ENCODE data around the gene TM2D1. TPM values are rescaled to one million over a fixed set of nuclear protein-coding genes. Genes with fewer than 3 reads are reported as not detected.

The TM2D1 gene
- polyA plus RNA-seq, 2 of the 4 experiments (the other 2 are of a cell fraction), result 32.4 to 54.2 TPM

DNA sequence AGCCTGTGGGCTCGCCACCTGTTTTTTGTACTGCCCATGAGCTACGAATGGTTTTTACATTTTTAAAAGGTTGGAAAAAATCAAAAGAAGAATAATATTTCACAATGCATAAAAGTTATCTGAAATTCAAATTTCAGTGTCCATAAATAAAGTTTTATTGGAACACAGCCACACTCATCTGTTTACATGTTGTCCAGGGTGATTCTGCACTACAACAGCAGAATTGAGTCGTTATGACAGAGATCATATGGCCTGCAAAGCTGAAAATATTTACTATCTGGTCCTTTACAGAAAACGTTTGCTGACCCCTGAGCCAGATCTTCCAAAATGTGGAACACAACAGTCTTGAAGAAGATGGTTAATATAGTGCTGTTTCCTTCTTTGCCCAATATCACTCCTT lies 89.4 kb downstream of the TM2D1 start:
- Histone ChIP-seq H3K27ac (no peak overlapping the region), H3K9me3 (no peaks in the 10 kb centered on the region), H3K4me3 (no peak overlapping the region), H3K4me2 (no peak overlapping the region), H3K4me1 (no peaks in the 10 kb centered on the region)
- TF ChIP-seq CHD4 (IDR thresholded peaks at IDR 0.05; ENCODE audit: borderline replicate concordance), result no peak
- no peak for TF ChIP-seq JUNB (IDR thresholded peaks at IDR 0.05)
- TF ChIP-seq ZSCAN20 (CRISPR knock-in tag; IDR thresholded peaks at IDR 0.05), result no peak
- TF ChIP-seq MAZ (IDR thresholded peaks at IDR 0.05; ENCODE audit: borderline replicate concordance, low read depth, low read length), result no peak
- no peak for TF ChIP-seq HDAC2 (IDR thresholded peaks at IDR 0.05)
- no peak for TF ChIP-seq GATA3 (IDR thresholded peaks at IDR 0.05; ENCODE audit: borderline replicate concordance)
- TF ChIP-seq ESRRA (IDR thresholded peaks at IDR 0.05; ENCODE audit: borderline replicate concordance, low read length), result no peak
- TF ChIP-seq NR3C1 (IDR thresholded peaks at IDR 0.05), result no peak
- TF ChIP-seq, protein P1, sequence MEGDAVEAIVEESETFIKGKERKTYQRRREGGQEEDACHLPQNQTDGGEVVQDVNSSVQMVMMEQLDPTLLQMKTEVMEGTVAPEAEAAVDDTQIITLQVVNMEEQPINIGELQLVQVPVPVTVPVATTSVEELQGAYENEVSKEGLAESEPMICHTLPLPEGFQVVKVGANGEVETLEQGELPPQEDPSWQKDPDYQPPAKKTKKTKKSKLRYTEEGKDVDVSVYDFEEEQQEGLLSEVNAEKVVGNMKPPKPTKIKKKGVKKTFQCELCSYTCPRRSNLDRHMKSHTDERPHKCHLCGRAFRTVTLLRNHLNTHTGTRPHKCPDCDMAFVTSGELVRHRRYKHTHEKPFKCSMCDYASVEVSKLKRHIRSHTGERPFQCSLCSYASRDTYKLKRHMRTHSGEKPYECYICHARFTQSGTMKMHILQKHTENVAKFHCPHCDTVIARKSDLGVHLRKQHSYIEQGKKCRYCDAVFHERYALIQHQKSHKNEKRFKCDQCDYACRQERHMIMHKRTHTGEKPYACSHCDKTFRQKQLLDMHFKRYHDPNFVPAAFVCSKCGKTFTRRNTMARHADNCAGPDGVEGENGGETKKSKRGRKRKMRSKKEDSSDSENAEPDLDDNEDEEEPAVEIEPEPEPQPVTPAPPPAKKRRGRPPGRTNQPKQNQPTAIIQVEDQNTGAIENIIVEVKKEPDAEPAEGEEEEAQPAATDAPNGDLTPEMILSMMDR (IDR thresholded peaks at IDR 0.05), result no peak
- TF ChIP-seq, protein P2, sequence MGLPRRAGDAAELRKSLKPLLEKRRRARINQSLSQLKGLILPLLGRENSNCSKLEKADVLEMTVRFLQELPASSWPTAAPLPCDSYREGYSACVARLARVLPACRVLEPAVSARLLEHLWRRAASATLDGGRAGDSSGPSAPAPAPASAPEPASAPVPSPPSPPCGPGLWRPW (IDR thresholded peaks at IDR 0.05), result no peak
- no peak for TF ChIP-seq KDM1A (IDR thresholded peaks at IDR 0.05; ENCODE audit: low read depth)
- TF ChIP-seq EHMT2 (IDR thresholded peaks at IDR 0.05; ENCODE audit: low read depth), result no peak
- no peak for TF ChIP-seq EP300 (IDR thresholded peaks at IDR 0.05)
- TF ChIP-seq, protein P3, sequence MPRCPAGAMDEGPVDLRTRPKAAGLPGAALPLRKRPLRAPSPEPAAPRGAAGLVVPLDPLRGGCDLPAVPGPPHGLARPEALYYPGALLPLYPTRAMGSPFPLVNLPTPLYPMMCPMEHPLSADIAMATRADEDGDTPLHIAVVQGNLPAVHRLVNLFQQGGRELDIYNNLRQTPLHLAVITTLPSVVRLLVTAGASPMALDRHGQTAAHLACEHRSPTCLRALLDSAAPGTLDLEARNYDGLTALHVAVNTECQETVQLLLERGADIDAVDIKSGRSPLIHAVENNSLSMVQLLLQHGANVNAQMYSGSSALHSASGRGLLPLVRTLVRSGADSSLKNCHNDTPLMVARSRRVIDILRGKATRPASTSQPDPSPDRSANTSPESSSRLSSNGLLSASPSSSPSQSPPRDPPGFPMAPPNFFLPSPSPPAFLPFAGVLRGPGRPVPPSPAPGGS (IDR thresholded peaks at IDR 0.05), result no peak
- no peak for TF ChIP-seq ZNF302 (CRISPR knock-in tag; IDR thresholded peaks at IDR 0.05)
- no peak for TF ChIP-seq RNF2 (IDR thresholded peaks at IDR 0.05; ENCODE audit: borderline replicate concordance, low read depth)
- TF ChIP-seq JUN (IDR thresholded peaks at IDR 0.05), result no peak
- ChIA-PET CTCF (no interaction called here), POLR2A (no interaction called here)
- FAIRE-seq (no peak), DNase-seq (ENCODE audit: low read depth in 1 of 2, low spot score in 1 of 2) (no peak), ATAC-seq (no peak)
- WGBS (ENCODE audit: missing lambda C conversion rate), result 55% methylated on average over 4 of the region's 4 CpGs

DNA sequence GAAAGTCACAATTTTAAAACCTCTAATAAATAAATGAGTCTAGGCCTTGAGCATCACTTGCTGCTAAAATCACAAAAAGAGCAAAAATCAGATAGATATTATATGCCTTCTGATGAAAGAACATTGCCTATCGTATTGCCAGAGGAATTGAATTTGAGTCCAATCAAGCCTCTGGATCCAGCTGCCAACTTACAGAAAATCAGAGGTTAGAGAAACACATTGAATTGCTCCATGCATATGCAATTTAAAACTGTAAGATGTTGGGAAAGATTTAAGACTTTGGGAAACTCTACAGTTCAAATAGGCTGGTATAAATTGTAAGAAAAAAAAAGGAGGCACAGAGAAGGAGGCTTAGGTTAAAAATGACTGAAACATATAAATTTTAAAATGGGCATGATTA lies 93.5 kb downstream of the TM2D1 start:
- DNase-seq (ENCODE audit: low read depth in 1 of 2, low spot score in 1 of 2) (no peak), ATAC-seq (no peak), FAIRE-seq (no peak)
- CTCF ChIA-PET, result interaction anchor here (1.2 kb wide), 1 partner anchor 10 kb away, joined by 3 read pairs; no protein-coding TSS in a partner anchor
- no peak overlapping the region for H3K4me3 ChIP-seq
- no peaks in the 10 kb centered on the region for H3K9me3 ChIP-seq
- POLR2A ChIA-PET, result no interaction called here
- TF ChIP-seq, protein P4, sequence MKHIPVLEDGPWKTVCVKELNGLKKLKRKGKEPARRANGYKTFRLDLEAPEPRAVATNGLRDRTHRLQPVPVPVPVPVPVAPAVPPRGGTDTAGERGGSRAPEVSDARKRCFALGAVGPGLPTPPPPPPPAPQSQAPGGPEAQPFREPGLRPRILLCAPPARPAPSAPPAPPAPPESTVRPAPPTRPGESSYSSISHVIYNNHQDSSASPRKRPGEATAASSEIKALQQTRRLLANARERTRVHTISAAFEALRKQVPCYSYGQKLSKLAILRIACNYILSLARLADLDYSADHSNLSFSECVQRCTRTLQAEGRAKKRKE (CRISPR knock-in tag; IDR thresholded peaks at IDR 0.05; ENCODE audit: low read depth), result no peak
- TF ChIP-seq NPAS2 (CRISPR knock-in tag; IDR thresholded peaks at IDR 0.05; ENCODE audit: borderline replicate concordance) (no peak), BHLHE40 (IDR thresholded peaks at IDR 0.05; ENCODE audit: low read depth, low read length) (no peak), RNF2 (IDR thresholded peaks at IDR 0.05; ENCODE audit: borderline replicate concordance, low read depth) (no peak), POLR2AphosphoS2 (conservative IDR thresholded peaks at IDR 0.05; ENCODE audit: low read length) (no peak), HDAC2 (IDR thresholded peaks at IDR 0.05) (no peak), FOSL2 (IDR thresholded peaks at IDR 0.05) (no peak), FOSL2 (CRISPR knock-in tag; IDR thresholded peaks at IDR 0.05) (no peak), GATA3 (IDR thresholded peaks at IDR 0.05; ENCODE audit: borderline replicate concordance) (no peak), FOXS1 (CRISPR knock-in tag; IDR thresholded peaks at IDR 0.05) (no peak), KDM1A (IDR thresholded peaks at IDR 0.05; ENCODE audit: low read depth) (no peak), RFX5 (IDR thresholded peaks at IDR 0.05) (no peak), HOXB13 (CRISPR knock-in tag; IDR thresholded peaks at IDR 0.05; ENCODE audit: low read depth) (no peak), POLR2A (IDR thresholded peaks at IDR 0.05; ENCODE audit: low read length) (no peak)
- TF ChIP-seq, protein P5, sequence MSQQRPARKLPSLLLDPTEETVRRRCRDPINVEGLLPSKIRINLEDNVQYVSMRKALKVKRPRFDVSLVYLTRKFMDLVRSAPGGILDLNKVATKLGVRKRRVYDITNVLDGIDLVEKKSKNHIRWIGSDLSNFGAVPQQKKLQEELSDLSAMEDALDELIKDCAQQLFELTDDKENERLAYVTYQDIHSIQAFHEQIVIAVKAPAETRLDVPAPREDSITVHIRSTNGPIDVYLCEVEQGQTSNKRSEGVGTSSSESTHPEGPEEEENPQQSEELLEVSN (IDR thresholded peaks at IDR 0.05; ENCODE audit: borderline replicate concordance, low read depth), result no peak
- TF ChIP-seq, protein P6, sequence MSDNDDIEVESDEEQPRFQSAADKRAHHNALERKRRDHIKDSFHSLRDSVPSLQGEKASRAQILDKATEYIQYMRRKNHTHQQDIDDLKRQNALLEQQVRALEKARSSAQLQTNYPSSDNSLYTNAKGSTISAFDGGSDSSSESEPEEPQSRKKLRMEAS (IDR thresholded peaks at IDR 0.05), result no peak
- TF ChIP-seq, protein P7, sequence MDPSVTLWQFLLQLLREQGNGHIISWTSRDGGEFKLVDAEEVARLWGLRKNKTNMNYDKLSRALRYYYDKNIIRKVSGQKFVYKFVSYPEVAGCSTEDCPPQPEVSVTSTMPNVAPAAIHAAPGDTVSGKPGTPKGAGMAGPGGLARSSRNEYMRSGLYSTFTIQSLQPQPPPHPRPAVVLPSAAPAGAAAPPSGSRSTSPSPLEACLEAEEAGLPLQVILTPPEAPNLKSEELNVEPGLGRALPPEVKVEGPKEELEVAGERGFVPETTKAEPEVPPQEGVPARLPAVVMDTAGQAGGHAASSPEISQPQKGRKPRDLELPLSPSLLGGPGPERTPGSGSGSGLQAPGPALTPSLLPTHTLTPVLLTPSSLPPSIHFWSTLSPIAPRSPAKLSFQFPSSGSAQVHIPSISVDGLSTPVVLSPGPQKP (IDR thresholded peaks at IDR 0.05; ENCODE audit: low read depth, low read length), result no peak
- no peak overlapping the region for H3K4me2 ChIP-seq
- WGBS (ENCODE audit: missing lambda C conversion rate), result 80% methylated on average over 1 of the region's 1 CpG
- no peaks in the 10 kb centered on the region for H3K4me1 ChIP-seq
- H3K27ac ChIP-seq, result no peak overlapping the region

Measured in A549 (cell line).